Loucy (cell line): ENCODE results near the gene INCA1.

ENCODE experiments used
- H2AFZ ChIP-seq: fragments of 200-600 bp; sonication (generic); 2 replicates; pipeline ENCODE4 v1.6.0; 2016; ENCODE audit warnings: antibody characterized with exemption, mild to moderate bottlenecking, low read length, moderate library complexity
- H3F3A ChIP-seq: fragments of 200-600 bp; 2 replicates; pipeline ENCODE4 v1.6.0; 2016; ENCODE audit warnings: antibody characterized with exemption, low read depth, mild to moderate bottlenecking
- H3K27me3 ChIP-seq: fragments of 200-600 bp; sonication (generic); 2 replicates; pipeline ENCODE4 v1.6.1; 2014; ENCODE audit warnings: low read length, mild to moderate bottlenecking; ENCODE audit not compliant: insufficient read depth, poor library complexity, severe bottlenecking
- H3K36me3 ChIP-seq: fragments of 200-600 bp; sonication (generic); 2 replicates; pipeline ENCODE4 v1.6.1; 2016; ENCODE audit warnings: low read length; ENCODE audit not compliant: insufficient read depth
- H3K4me1 ChIP-seq: fragments of 200-600 bp; sonication (generic); 2 replicates; pipeline ENCODE4 v1.5.1; 2014; ENCODE audit warnings: low read length, mild to moderate bottlenecking; ENCODE audit not compliant: insufficient read depth, poor library complexity, severe bottlenecking
- H3K4me2 ChIP-seq: fragments of 200-600 bp; sonication (generic); 2 replicates; pipeline ENCODE4 v1.6.0; 2014; ENCODE audit warnings: antibody characterized with exemption, low read length, low read depth, mild to moderate bottlenecking; ENCODE audit not compliant: poor library complexity, severe bottlenecking
- H3K4me3 ChIP-seq: fragments of 200-600 bp; sonication (generic); 2 replicates; pipeline ENCODE4 v1.5.1; 2014; ENCODE audit warnings: low read length, mild to moderate bottlenecking, mixed read lengths; ENCODE audit not compliant: poor library complexity, severe bottlenecking
- H3K79me2 ChIP-seq: fragments of 200-600 bp; sonication (generic); 2 replicates; pipeline ENCODE4 v1.6.1; 2014; ENCODE audit warnings: low read length; ENCODE audit not compliant: insufficient read depth
- H3K9ac ChIP-seq: fragments of 200-600 bp; sonication (generic); 2 replicates; pipeline ENCODE4 v1.6.0; 2014; ENCODE audit warnings: mild to moderate bottlenecking, low read depth, low read length, moderate library complexity; ENCODE audit not compliant: poor library complexity, severe bottlenecking
- H3K9me2 ChIP-seq: fragments of 200-600 bp; sonication (generic); replicated peaks from 2 replicates; pipeline ENCODE4 v1.6.1; 2016; ENCODE audit warnings: low read depth, low read length, mixed read lengths
- H3K9me3 ChIP-seq: fragments of 200-600 bp; sonication (generic); 2 replicates; pipeline ENCODE4 v1.6.1; 2014; ENCODE audit warnings: mild to moderate bottlenecking, antibody characterized with exemption, low read length, low read depth; ENCODE audit not compliant: insufficient read depth
- H4K20me1 ChIP-seq: fragments of 200-600 bp; sonication (generic); 2 replicates; pipeline ENCODE4 v1.6.0; 2014; ENCODE audit warnings: antibody characterized with exemption, low read length, mild to moderate bottlenecking; ENCODE audit not compliant: insufficient read depth, poor library complexity, severe bottlenecking
- CTCF ChIP-seq: fragments of 200-600 bp; sonication (generic); conservative IDR thresholded peaks from 2 replicates; pipeline ENCODE4 v1.5.1; 2014; ENCODE audit warnings: mild to moderate bottlenecking, antibody characterized with exemption, low read length
- EZH2phosphoT487 ChIP-seq: fragments of 200-600 bp; IDR thresholded peaks from 2 replicates; pipeline ENCODE4 v1.6.1; 2018; ENCODE audit warnings: antibody characterized with exemption, mild to moderate bottlenecking, moderate library complexity, borderline replicate concordance

Gene INCA1

GRCh38 chr17:4972322-4972721, 25.0 kb downstream of the INCA1 start:
- peaks cover 3% of the 10 kb centered on the region; the same call in 1 of the 2 replicates for H3K36me3 ChIP-seq
- H3K79me2 ChIP-seq: peaks cover 18% of the 10 kb centered on the region
- no peaks in the 10 kb centered on the region for H3K9me3 ChIP-seq
- H3K9ac ChIP-seq: no peak overlapping the region
- H4K20me1 ChIP-seq: no peaks in the 10 kb centered on the region
- no peaks in the 10 kb centered on the region for H3F3A ChIP-seq
- H3K4me2 ChIP-seq: no peak overlapping the region
- H2AFZ ChIP-seq: no peak overlapping the region
- H3K4me1 ChIP-seq: peaks cover 21% of the 10 kb centered on the region
- H3K27me3 ChIP-seq: no peaks in the 10 kb centered on the region
- H3K9me2 ChIP-seq: no peaks in the 10 kb centered on the region
- H3K4me3 ChIP-seq: no peak overlapping the region
- no peak for TF ChIP-seq CTCF
- no peak for TF ChIP-seq EZH2phosphoT487

- no peak for TF ChIP-seq CTCF
- TF ChIP-seq EZH2phosphoT487: no peak
- H3K36me3 ChIP-seq: 0 out of 2 replicates have a peak, but pooled peaks cover under 1% of the 10 kb centered on the region
These were observed 25.5 kb downstream of the INCA1 start for GRCh38 chr17:4971826-4972225.

GRCh38 chr17:4970273-4970672, 27.0 kb downstream of the INCA1 start:
- H3K4me2 ChIP-seq: no peak overlapping the region
- no peaks in the 10 kb centered on the region for H4K20me1 ChIP-seq
- H3K4me3 ChIP-seq: no peak overlapping the region
- H2AFZ ChIP-seq: no peak overlapping the region
- no peaks in the 10 kb centered on the region for H3K36me3 ChIP-seq
- H3K79me2 ChIP-seq: peaks cover 32% of the 10 kb centered on the region
- H3K9me3 ChIP-seq: no peaks in the 10 kb centered on the region
- peak overlapping the region; percentile 100 for H3K9ac ChIP-seq
- no peaks in the 10 kb centered on the region for H3K9me2 ChIP-seq
- no peaks in the 10 kb centered on the region for H3K27me3 ChIP-seq
- H3F3A ChIP-seq: no peaks in the 10 kb centered on the region
- peaks cover 27% of the 10 kb centered on the region for H3K4me1 ChIP-seq
- no peak for TF ChIP-seq CTCF
- TF ChIP-seq EZH2phosphoT487: no peak

More at GRCh38 chr17:4971826-4972225, 25.5 kb downstream of the INCA1 start:
- Histone ChIP-seq H3K27me3 (no peaks in the 10 kb centered on the region), H3K4me2 (no peak overlapping the region), H3F3A (no peaks in the 10 kb centered on the region), H3K9me3 (no peaks in the 10 kb centered on the region), H3K9me2 (no peaks in the 10 kb centered on the region), H3K79me2 (peaks cover 19% of the 10 kb centered on the region), H4K20me1 (no peaks in the 10 kb centered on the region), H3K4me1 (peaks cover 21% of the 10 kb centered on the region), H2AFZ (no peak overlapping the region), H3K9ac (no peak overlapping the region), H3K4me3 (no peak overlapping the region)
